M059J (cell line): ENCODE data around the gene PDE6B. TPM values are rescaled to one million over a fixed set of nuclear protein-coding genes. Genes with fewer than 3 reads are reported as not detected.
A peak's percentile ranks its signal among the peaks of the same experiment; 100 is the strongest.
"Not testable (repeated sequence)": the region's sequence is repeated elsewhere in the genome, so short reads cannot be mapped to it uniquely, and the experiment has no call there.

ENCODE experiments used
- DNase-seq: peaks from one replicate; pipeline ENCODE4 v3.0.0-alpha.2; 2012; ENCODE audit warnings: low read depth
- total RNA-seq: library from RNA; depleted of rRNA; stranded (reverse); fragments of >200 nt; shearing (Covaris generic); gene quantifications from 2 replicates; pipeline ENCODE4 v1.2.3, GENCODE V29; 2014

PDE6B gene
- total RNA-seq, 1 experiment from 2014 or later: not detected

GRCh38 chr4:669806-670559, 44.6 kb downstream of the PDE6B start:
- DNase-seq: not testable (repeated sequence)

DNA sequence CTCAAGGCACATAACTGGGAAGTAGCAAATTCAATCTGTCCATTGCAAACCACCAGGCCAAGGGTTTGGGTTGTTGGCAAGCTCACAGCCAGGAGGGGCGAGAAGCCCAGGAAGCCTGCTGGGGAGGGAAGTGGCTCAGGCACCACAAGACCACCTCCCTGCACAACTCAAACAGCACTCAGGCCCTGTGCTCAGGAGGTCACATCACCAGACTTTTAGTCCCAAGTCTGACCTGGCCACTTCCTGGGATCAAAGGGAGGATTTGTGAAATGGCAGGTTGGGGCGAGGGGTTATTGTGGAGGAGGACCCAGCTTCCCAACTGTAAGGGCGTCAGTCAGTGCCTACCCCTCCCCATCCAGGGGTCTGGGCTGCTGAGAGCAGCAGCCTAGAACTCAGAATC, 46.4 kb downstream of the PDE6B start:
- DNase-seq: no peak

DNA sequence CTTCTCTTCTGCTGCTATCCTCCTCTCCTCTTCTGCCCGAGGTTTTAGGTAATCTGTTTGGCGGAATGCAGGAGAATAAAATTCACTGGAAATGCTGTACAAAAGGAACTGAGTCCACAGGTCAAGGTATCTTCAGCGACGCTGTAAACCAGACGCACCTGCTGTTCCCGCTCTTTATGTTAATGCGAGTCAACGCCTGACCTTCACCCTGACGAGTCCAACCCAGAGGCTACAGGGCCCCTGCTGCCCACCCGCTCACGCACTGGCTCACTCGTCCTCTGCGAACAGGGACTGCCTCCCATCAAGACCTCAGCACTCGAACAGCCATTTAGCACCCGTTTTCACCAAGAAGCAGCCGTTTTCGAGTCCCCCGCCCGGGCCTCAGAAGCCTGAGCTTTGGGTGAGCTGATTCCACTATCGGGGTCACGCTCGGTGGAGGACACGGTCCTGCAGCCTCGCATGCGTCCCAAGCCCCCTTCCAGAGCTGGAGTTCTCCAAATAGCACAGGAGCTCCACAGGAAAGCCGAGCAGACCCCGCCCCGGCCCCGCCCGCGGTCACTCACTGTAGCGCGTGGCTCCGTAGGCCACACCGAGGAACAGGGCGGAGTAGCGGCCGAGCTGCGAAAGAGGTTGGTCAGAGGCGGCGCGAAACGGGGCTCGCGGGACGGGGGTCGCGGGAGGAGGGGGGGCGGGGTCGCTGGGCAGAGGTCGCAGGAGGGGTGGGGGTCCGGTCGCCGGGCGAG, 48.1 kb downstream of the PDE6B start:
- DNase-seq: no peak

GRCh38 chr4:674172-675035, 49.0 kb downstream of the PDE6B start, which contains the start of the genes ATP5ME and MYL5:
ATP5ME (minus strand) TSS chr4:674276; CDS start chr4:674247, 29 bp downstream.
MYL5 (plus strand) TSS chr4:674542; CDS start chr4:678027, 3,485 bp downstream.
- peak; percentile 93 for DNase-seq

DNA sequence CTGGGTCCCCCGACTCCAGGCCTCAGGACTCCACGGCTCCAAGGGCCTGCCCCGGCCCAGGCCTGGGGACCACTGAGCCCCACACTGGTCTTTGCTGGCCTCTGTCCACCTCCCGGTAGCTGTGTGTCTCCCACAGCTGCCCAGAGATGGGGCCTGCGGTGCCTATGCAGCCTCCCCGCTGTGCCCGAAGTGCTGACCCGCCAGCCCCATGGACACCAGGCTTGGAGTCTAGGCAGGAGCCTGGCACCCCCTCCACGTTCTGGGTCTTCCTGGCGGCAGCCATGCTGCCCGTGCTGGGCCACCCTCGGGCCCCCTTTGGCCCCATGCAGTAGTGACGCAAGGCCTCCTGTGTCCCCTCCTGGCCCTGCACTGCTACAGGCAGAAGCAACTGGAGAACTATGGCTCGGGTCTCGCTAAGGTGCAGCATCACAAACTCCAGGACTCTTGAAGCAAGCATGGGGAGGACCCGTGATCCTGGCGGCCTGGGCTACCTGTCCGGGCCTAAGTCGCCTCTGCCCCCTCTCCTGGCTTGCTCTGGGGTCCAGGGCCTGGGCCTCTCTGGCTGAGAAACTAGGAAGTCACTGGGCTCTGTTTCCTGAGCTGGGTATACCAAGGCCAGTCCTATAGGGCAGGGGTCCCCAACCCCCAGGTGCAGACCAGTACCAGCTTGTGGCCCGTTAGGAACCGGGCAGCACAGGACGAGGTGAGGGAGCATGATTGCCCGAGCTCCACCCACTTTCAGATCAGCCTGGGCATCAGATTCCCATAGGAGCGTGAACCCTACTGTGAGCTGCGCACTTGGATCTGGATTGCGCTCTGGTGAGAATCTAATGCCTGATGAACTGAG, 49.9 kb downstream of the PDE6B start:
- no peak for DNase-seq

- DNase-seq: no peak
These were observed 50.9 kb downstream of the PDE6B start for GRCh38 chr4:675980-676870.

GRCh38 chr4:676871-677235, 51.5 kb downstream of the PDE6B start:
- no peak for DNase-seq

DNA sequence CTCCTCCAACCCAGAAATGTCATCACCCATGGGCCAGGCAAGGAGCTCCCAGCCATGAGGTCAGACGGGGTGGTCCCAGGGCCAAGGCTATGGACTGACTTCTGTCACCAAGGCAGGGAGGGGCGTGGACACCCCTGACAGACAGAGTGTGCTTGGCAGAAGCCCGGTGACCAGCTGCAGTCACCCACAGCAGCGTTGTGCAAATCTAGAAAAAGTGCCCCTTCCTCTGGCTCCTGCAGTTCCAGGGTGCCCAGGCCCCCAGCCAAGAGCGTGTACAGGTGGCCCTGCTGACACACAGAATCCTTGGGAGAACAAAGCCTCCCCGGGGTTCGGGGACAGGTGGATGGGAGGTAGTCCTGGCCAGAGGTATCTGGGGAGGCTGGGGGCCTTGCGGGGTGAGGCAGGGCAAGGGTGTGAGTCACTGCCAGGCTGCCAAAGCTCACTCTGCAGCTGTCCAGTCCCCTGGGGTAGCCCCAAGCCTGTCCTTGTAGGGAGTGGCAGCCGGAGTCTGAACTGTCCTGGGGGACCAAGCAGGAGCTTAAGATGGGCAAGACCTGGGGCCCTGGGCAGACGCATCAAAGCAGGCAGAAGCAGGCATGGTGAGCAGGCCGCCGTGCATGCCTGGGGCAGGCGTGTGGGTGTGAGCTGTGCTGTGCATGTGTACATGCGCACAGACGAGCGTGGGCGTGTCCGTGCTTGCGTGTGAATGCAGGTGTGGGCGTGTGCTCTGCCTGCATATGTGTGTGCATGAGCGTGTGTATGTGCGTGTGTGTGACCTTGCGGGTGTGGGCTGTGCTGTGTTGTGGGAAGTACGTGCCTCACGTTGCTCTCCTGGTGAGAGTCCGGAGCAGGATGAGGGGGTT, 52.3 kb downstream of the PDE6B start:
- peak; percentile 27 for DNase-seq

DNA sequence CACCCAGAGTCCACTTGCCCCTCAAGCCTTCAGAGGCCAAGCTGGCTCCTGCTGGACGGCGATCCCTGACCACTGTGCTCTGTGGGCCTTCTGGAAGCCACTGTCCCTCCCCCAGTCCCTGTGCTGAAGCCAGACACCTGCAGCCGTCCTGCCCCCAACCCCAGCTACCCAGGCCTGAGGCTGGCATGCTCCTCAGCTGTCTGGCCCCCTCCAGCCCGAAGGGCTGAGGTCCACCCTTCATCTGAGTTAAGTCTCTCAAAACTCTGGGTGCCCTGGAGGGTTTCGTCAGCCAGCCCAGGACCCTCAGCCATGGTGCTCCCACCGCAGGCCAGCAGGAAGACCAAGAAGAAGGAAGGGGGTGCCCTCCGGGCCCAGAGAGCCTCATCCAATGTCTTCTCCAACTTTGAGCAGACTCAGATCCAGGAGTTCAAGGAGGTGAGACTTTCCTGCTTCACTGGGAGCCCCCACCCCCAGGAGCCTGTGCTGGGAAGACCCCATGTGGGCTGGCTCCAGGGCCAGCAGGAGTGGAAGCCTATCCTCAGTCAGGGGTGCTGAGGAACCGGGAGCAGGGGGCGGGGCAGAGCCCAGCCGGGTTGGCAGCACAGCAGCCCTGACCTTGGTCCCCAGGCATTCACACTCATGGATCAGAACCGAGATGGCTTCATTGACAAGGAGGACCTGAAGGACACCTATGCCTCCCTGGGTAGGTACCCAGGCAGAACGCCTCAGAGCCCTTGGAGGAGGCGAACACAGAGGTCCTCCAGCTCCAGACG, 53.1 kb downstream of the PDE6B start:
- no peak for DNase-seq

- no peak for DNase-seq
These were observed 53.7 kb downstream of the PDE6B start for GRCh38 chr4:679104-679481.

- DNase-seq: no peak
These were observed 54.3 kb downstream of the PDE6B start for GRCh38 chr4:679629-680028.

- no peak for DNase-seq
These were observed 54.7 kb downstream of the PDE6B start for GRCh38 chr4:680091-680490.

GRCh38 chr4:680551-680927, 55.2 kb downstream of the PDE6B start:
- DNase-seq: no peak

DNA sequence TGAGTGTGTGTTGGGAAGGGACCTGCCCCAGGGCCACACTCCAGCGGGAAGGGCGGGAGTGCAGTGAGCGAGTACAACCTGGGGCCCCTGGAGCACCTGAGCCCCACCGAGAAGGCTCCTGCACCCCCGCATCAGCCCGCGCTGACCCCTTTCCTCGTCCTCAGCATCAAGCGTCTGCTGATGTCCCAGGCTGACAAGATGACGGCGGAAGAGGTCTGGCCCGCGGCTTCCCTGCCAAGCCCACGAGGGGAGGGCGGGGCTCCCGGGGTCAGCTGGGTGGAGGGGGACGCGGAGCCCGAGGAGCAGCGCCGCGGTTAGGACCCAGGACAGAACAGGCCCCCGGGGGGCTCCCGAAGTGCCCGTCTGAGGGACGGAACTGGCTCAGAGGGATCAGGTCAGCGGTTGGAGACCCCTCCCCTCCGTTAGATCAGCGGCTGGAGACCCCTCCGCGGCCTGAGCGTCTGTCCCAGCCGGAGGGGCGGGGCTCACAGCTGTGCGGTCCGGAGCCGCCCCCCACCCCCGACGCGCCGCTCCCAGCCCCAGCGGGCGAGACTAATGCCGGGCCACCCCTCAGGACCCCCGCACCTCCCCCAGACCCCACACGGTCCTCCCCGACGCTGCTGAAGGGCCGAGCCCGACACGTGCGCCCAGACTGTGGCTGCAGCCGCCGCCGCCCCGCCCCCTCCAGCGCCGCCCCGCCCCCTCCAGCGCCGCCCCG, 55.7 kb downstream of the PDE6B start:
- peak; percentile 35 for DNase-seq

DNA sequence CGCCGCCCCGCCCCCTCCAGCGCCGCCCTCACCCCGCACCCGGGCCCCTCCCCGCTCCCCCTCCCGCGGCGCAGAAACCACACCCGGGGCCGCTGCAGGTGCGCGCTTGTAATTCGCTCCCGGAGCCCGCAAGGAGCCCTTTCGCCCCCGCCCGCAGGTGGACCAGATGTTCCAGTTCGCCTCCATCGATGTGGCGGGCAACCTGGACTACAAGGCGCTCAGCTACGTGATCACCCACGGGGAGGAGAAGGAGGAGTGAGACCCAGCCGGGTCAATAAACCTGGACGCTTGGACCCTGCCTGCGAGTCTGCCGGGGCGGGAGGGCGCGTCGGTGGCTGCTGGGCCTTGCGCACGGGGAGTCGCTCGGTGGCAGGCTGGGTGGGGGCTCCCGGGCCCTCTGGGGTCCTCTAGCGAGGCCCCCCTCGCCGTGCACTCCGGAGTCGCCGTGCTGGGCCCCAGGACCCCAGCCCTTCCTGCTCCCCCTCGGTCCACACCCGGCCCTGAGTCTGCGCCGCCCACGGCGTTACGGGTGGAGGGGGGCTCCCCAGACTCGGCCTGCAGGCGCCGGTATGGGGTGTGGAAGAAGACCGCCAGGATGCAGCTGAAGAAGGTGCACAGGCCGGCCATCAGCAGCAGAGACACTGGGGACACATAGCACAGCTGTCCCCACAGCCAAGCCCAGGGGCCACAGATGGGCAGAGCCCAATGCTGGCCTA, 56.5 kb downstream of the PDE6B start:
- no peak for DNase-seq

GRCh38 chr4:682490-683172, 57.3 kb downstream of the PDE6B start:
- DNase-seq: no peak
